GM23338 (cell line): ENCODE data around the gene PRSS50.
A peak's percentile ranks its signal among the peaks of the same experiment; 100 is the strongest.

ENCODE experiments used
- EZH2 ChIP-seq: fragments of 200-600 bp; sonication (generic); IDR thresholded peaks from one replicate; pipeline ENCODE4 v1.8.0; 2017; ENCODE audit warnings: antibody characterized with exemption, mild to moderate bottlenecking, low read depth; ENCODE audit not compliant: unreplicated experiment
- EZH2phosphoT487 ChIP-seq: fragments of 200-600 bp; sonication (generic); IDR thresholded peaks from one replicate; pipeline ENCODE4 v1.8.1; 2018; ENCODE audit warnings: antibody characterized with exemption; ENCODE audit not compliant: unreplicated experiment
- JUNB ChIP-seq: IDR thresholded peaks from one replicate; pipeline ENCODE4 v1.6.1; 2016; ENCODE audit warnings: antibody characterized with exemption; ENCODE audit not compliant: unreplicated experiment
- POLR2AphosphoS5 ChIP-seq: IDR thresholded peaks from 2 replicates; pipeline ENCODE4 v1.6.1; 2016; ENCODE audit warnings: antibody characterized with exemption, low read depth
- TF ChIP-seq, protein P1 (sequence below), 2 experiments: fragments of 200-600 bp in 1 of 2; sonication (generic) in 1 of 2; conservative IDR thresholded peaks; 2 replicates each; pipeline versions ENCODE4 v1.5.1 to v1.6.1; 2016 to 2017; ENCODE audit warnings: antibody characterized with exemption in 2 of 2, low read depth in 2 of 2, mild to moderate bottlenecking in 2 of 2, moderate library complexity in 1 of 2

DNA sequence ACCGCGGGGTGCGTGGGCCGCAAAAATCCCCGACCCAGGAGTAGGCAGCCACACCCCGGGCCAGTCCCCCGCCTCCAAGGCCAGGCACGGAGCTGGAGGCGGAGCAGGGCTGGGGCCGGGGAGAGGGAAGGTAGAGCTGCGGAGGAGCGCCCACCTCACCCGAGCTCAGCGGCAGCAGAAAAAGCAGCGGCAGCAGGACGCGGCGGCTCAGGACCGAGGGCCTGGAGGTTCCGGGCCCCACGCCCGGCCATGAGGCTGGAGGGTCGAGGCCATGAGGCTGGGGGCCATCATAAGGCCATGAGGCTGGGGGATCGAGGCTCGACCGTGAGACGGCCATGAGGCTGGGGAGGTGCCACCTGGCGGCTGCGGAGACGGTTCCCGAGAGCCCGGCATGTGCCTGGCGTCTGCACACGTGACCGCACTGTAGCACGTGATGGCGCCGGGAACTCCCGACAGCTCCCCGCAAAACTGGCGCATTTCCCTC lies 32.9 kb upstream of the PRSS50 start:
- TF ChIP-seq, protein P1, sequence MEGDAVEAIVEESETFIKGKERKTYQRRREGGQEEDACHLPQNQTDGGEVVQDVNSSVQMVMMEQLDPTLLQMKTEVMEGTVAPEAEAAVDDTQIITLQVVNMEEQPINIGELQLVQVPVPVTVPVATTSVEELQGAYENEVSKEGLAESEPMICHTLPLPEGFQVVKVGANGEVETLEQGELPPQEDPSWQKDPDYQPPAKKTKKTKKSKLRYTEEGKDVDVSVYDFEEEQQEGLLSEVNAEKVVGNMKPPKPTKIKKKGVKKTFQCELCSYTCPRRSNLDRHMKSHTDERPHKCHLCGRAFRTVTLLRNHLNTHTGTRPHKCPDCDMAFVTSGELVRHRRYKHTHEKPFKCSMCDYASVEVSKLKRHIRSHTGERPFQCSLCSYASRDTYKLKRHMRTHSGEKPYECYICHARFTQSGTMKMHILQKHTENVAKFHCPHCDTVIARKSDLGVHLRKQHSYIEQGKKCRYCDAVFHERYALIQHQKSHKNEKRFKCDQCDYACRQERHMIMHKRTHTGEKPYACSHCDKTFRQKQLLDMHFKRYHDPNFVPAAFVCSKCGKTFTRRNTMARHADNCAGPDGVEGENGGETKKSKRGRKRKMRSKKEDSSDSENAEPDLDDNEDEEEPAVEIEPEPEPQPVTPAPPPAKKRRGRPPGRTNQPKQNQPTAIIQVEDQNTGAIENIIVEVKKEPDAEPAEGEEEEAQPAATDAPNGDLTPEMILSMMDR (conservative IDR thresholded peaks at IDR 0.05; ENCODE audit: low read depth in 2 of 2) = 0 out of 4 replicates have a peak, but pooled peaks of 1 of the 2 experiments have one; percentile 2
- TF ChIP-seq JUNB = no peak
- TF ChIP-seq POLR2AphosphoS5 = no peak
- TF ChIP-seq EZH2 = no peak
- no peak for TF ChIP-seq EZH2phosphoT487
